GM12864 (cell line): ENCODE measurements around the gene DNAH8.

Experiments
- DNase-seq: peaks from one replicate; pipeline ENCODE4 v3.0.0-alpha.2; 2011; ENCODE audit warnings: low read depth
- H3K4me3 ChIP-seq: 2 replicates; pipeline ENCODE4 v1.5.1; 2011; ENCODE audit warnings: mild to moderate bottlenecking, low read depth, low read length, control low read depth
- CTCF ChIP-seq: IDR thresholded peaks from 2 replicates; pipeline ENCODE4 v1.5.1; 2011; ENCODE audit warnings: low read depth, mild to moderate bottlenecking, moderate library complexity, low read length, control low read depth, inconsistent platforms; ENCODE audit errors: missing control alignments

The DNAH8 gene

GRCh38 chr6:38976801-38977500 is 261.8 kb downstream of the DNAH8 start:
- H3K4me3 ChIP-seq, result no peak overlapping the region
- no peak for TF ChIP-seq CTCF
- DNase-seq, result no peak

- no peak overlapping the region for H3K4me3 ChIP-seq
- no peak for DNase-seq
- TF ChIP-seq CTCF, result no peak
Observed at GRCh38 chr6:38978139-38978704, 263.1 kb downstream of the DNAH8 start.

GRCh38 chr6:38982470-38982869 is 267.4 kb downstream of the DNAH8 start:
- DNase-seq, result no peak
- no peak for TF ChIP-seq CTCF
- no peak overlapping the region for H3K4me3 ChIP-seq

GRCh38 chr6:38984723-38985122 is 269.6 kb downstream of the DNAH8 start:
- no peak overlapping the region for H3K4me3 ChIP-seq
- TF ChIP-seq CTCF, result no peak
- DNase-seq, result no peak

- no peak overlapping the region for H3K4me3 ChIP-seq
- no peak for DNase-seq
- TF ChIP-seq CTCF, result no peak
Observed at GRCh38 chr6:38985839-38986238, 270.7 kb downstream of the DNAH8 start.

- no peak overlapping the region for H3K4me3 ChIP-seq
- no peak for DNase-seq
- no peak for TF ChIP-seq CTCF
Observed at GRCh38 chr6:38987503-38987902, 272.4 kb downstream of the DNAH8 start.
